GM23248 (cell line): ENCODE results near the gene MTRF1L. TPM values are rescaled to one million over a fixed set of nuclear protein-coding genes. Genes with fewer than 3 reads are reported as not detected.

Source experiments
- DNase-seq: peaks from one replicate; pipeline ENCODE4 v3.0.0-alpha.2; 2015
- H2AFZ ChIP-seq: fragments of 200-600 bp; sonication (generic); 2 replicates; pipeline ENCODE4 v1.6.1; 2016; ENCODE audit warnings: antibody characterized with exemption
- H3F3A ChIP-seq: fragments of 200-600 bp; sonication (generic); 2 replicates; pipeline ENCODE4 v1.6.1; 2016; ENCODE audit warnings: mild to moderate bottlenecking, antibody characterized with exemption, mixed run types; ENCODE audit not compliant: insufficient read depth
- H3K27ac ChIP-seq: fragments of 200-600 bp; sonication (generic); 2 replicates; pipeline ENCODE4 v1.5.1; 2016; ENCODE audit warnings: mild to moderate bottlenecking
- H3K27me3 ChIP-seq: fragments of 200-600 bp; sonication (generic); replicated peaks from 2 replicates; pipeline ENCODE4 v1.6.1; 2016; ENCODE audit warnings: mild to moderate bottlenecking; ENCODE audit not compliant: insufficient read depth
- H3K36me3 ChIP-seq: fragments of 200-600 bp; sonication (generic); 2 replicates; pipeline ENCODE4 v1.6.1; 2016; ENCODE audit warnings: low read depth, mild to moderate bottlenecking
- H3K4me1 ChIP-seq: fragments of 200-600 bp; sonication (generic); 2 replicates; pipeline ENCODE4 v1.6.1; 2016; ENCODE audit warnings: mild to moderate bottlenecking; ENCODE audit not compliant: insufficient read depth
- H3K4me2 ChIP-seq: fragments of 200-600 bp; sonication (generic); one replicate; pipeline ENCODE4 v1.6.1; 2016; ENCODE audit warnings: mild to moderate bottlenecking; ENCODE audit not compliant: unreplicated experiment
- H3K4me3 ChIP-seq: fragments of 200-600 bp; sonication (generic); 2 replicates; pipeline ENCODE4 v1.5.1; 2016; ENCODE audit warnings: mild to moderate bottlenecking
- H3K79me2 ChIP-seq: fragments of 200-600 bp; sonication (generic); 2 replicates; pipeline ENCODE4 v1.6.1; 2016; ENCODE audit warnings: mild to moderate bottlenecking; ENCODE audit not compliant: insufficient read depth
- H3K9ac ChIP-seq: fragments of 200-600 bp; sonication (generic); 2 replicates; pipeline ENCODE4 v1.6.1; 2016; ENCODE audit warnings: mild to moderate bottlenecking
- H3K9me2 ChIP-seq: fragments of 200-600 bp; sonication (generic); 2 replicates; pipeline ENCODE4 v1.6.1; 2016; ENCODE audit warnings: mixed run types, mild to moderate bottlenecking, moderate library complexity; ENCODE audit not compliant: insufficient read depth
- H3K9me3 ChIP-seq: fragments of 200-600 bp; sonication (generic); one replicate; pipeline ENCODE4 v1.6.1; 2017; ENCODE audit warnings: low read depth
- H4K20me1 ChIP-seq: fragments of 200-600 bp; sonication (generic); 2 replicates; pipeline ENCODE4 v1.6.0; 2016; ENCODE audit not compliant: insufficient read depth
- EZH2 ChIP-seq: fragments of 200-600 bp; sonication (generic); IDR thresholded peaks from 2 replicates; pipeline ENCODE4 v1.6.1; 2018; ENCODE audit warnings: antibody characterized with exemption, mild to moderate bottlenecking; ENCODE audit not compliant: insufficient read depth, poor library complexity, severe bottlenecking
- EZH2phosphoT487 ChIP-seq: fragments of 200-600 bp; sonication (generic); IDR thresholded peaks from 2 replicates; pipeline ENCODE4 v1.6.1; 2018; ENCODE audit warnings: antibody characterized with exemption, moderate library complexity, mild to moderate bottlenecking, low read depth; ENCODE audit not compliant: insufficient read depth
- WGBS, 2 experiments: methylation state at CpG; one replicate each; pipeline ENCODE4 v1.1.6; 2015 to 2017; ENCODE audit warnings: low lambda C conversion rate in 2 of 2, low coverage in 1 of 2; ENCODE audit errors: missing lambda C conversion rate in 2 of 2; 5-methylcytosine and 5-hydroxymethylcytosine counted together
- in situ Hi-C: fragments of 300-500 bp; cut with MboI; formaldehyde crosslinking; loops from 2 replicates; pipeline ENCODE4 v1.15.0; 2020
- polyA plus RNA-seq: library from polyadenylated mRNA; unstranded; fragments of >200 nt; fragmentation: Nextera tagmentation; extraction: Ambion mirVana; gene quantifications from 2 replicates; pipeline ENCODE4 v1.2.1, GENCODE V29; 2016
- total RNA-seq: library from RNA; depleted of rRNA; stranded (reverse); fragments of >200 nt; shearing (Covaris generic); gene quantifications from 2 replicates; pipeline ENCODE4 v1.2.3, GENCODE V29; 2014

The MTRF1L gene
- total and polyA plus RNA-seq, 2 experiments from 2014 or later: 16.3 to 21.9 TPM

DNA sequence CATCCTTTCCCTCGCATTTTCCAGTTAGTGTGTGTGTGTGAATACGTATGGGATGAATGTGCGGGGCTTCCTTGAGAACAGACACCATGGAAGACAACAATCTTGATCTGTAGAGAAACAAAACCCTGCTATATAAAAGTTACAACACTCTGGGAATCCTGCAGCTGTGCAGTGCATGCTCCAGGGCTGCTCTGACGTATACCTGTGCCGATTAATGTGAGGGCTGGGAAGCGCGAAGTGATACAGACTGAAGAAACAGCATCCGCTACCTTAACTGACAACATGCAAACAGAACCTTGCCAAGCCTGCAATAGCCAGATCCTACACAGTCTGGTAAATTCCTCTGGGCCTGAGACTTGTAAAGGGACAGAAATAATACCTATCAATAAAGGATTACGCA lies 31.6 kb upstream of the MTRF1L start:
- 97 to 98% methylated on average over 9 of the region's 9 CpGs for WGBS, 2 experiments
- no peaks in the 10 kb centered on the region for H3K79me2 ChIP-seq
- no peak overlapping the region for H3K9ac ChIP-seq
- H3K9me2 ChIP-seq: no peaks in the 10 kb centered on the region
- H3F3A ChIP-seq: 0 out of 2 replicates have a peak, but pooled peaks cover 17% of the 10 kb centered on the region
- in situ Hi-C loops: loop anchor here (10.0 to 25.0 kb wide), 2 partner anchors 481 to 903 kb away; no protein-coding TSS in a partner anchor
- no peaks in the 10 kb centered on the region for H3K9me3 ChIP-seq
- peaks cover 21% of the 10 kb centered on the region for H3K4me1 ChIP-seq
- no peak overlapping the region for H3K4me2 ChIP-seq
- H4K20me1 ChIP-seq: no peaks in the 10 kb centered on the region
- no peak for TF ChIP-seq EZH2
- no peak for TF ChIP-seq EZH2phosphoT487
- no peaks in the 10 kb centered on the region for H3K27me3 ChIP-seq
- DNase-seq: no peak
- H2AFZ ChIP-seq: no peak overlapping the region
- H3K4me3 ChIP-seq: no peak overlapping the region
- no peak overlapping the region for H3K27ac ChIP-seq
- H3K36me3 ChIP-seq: no peaks in the 10 kb centered on the region

DNA sequence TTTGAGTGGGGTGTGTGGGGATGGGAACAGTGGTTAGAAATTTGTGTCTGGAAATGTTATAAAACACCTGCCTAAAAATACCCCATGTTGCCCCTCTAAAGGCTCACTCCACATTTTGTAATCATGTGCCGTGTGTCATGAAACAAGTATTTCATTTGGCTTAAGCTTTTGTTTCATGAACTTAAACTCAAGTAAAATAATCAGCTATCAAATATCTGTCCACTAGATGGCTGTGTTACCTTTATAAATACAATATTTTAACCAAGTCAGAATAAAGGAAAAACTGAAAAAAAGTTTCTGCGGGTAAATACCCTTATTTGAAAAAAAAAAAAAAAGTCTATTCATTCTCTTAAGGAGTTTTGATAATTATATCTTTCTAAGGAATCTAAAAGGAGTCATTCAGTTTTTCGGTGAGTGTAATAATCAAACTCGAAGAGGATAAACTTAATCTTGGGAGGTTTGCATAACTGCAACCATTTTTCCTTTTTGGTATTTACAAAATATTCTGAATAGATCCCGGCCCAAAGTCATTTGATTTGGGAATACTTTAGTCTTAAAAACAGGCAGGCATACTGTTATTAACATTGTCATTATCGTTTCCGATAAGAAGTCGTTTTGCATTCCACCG lies 29.9 kb upstream of the MTRF1L start:
- H3K9me3 ChIP-seq: no peaks in the 10 kb centered on the region
- no peaks in the 10 kb centered on the region for H4K20me1 ChIP-seq
- no peaks in the 10 kb centered on the region for H3K9me2 ChIP-seq
- H3F3A ChIP-seq: 0 out of 2 replicates have a peak, but pooled peaks cover 12% of the 10 kb centered on the region
- no peaks in the 10 kb centered on the region for H3K79me2 ChIP-seq
- H2AFZ ChIP-seq: peak overlapping the region; percentile 37; the same call in 1 of the 2 replicates
- H3K27ac ChIP-seq: no peak overlapping the region
- no peaks in the 10 kb centered on the region for H3K27me3 ChIP-seq
- peaks cover 10% of the 10 kb centered on the region for H3K4me1 ChIP-seq
- WGBS, 2 experiments: 50 to 55% methylated on average over 9 of the region's 9 CpGs
- H3K4me3 ChIP-seq: no peak overlapping the region
- TF ChIP-seq EZH2 (no peak), EZH2phosphoT487 (no peak)
- no peak overlapping the region for H3K9ac ChIP-seq
- peak overlapping the region; percentile 54 for H3K4me2 ChIP-seq
- peak; percentile 75 for DNase-seq
- in situ Hi-C loops: loop anchor here (10.0 to 25.0 kb wide), 2 partner anchors 482 to 905 kb away; no protein-coding TSS in a partner anchor
- H3K36me3 ChIP-seq: no peaks in the 10 kb centered on the region

DNA sequence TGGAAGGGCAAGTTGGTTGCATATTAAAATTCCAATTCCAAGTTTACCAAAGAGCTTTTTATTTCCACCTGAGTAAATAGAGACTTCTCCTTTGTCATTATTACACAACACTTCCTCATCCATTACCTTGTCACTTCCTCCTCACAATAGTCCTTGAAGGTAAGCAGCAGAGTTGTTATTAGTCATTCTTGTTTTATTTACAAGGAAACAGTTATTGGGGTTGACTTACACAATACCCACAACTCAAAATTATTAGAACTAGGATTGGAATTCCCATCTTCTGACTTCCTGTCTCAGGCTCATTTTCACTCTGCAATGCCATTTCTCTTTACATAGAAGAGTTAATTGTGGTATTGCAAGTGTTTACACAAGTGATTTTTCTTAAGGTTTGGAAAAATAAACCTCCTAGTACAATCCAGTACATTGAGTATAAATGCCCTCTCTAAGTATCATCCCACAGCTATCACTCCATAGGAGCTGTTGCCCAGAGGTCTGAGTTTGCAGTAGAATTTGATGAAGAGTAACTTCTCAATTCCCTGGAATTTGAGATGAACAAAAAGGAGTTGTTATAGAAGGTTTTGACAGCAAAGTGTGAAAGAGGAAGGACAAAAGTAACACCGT lies 28.9 kb upstream of the MTRF1L start:
- DNase-seq: peak; percentile 15
- no peaks in the 10 kb centered on the region for H3K36me3 ChIP-seq
- H3F3A ChIP-seq: 0 out of 2 replicates have a peak, but pooled peaks cover 12% of the 10 kb centered on the region
- H3K4me3 ChIP-seq: no peak overlapping the region
- H4K20me1 ChIP-seq: no peaks in the 10 kb centered on the region
- no peaks in the 10 kb centered on the region for H3K79me2 ChIP-seq
- 0 out of 2 replicates have a peak overlapping the region, but pooled peaks have one; percentile 37 for H2AFZ ChIP-seq
- TF ChIP-seq EZH2phosphoT487: no peak
- TF ChIP-seq EZH2: no peak
- WGBS, 2 experiments: 40 to 43% methylated on average over 1 of the region's 1 CpG
- H3K4me1 ChIP-seq: peaks cover 10% of the 10 kb centered on the region
- H3K9ac ChIP-seq: no peak overlapping the region
- in situ Hi-C loops: loop anchor here (10.0 to 25.0 kb wide), 2 partner anchors 483 to 906 kb away; no protein-coding TSS in a partner anchor
- no peaks in the 10 kb centered on the region for H3K9me2 ChIP-seq
- 0 out of 2 replicates have a peak overlapping the region, but pooled peaks have one; percentile 11 for H3K27ac ChIP-seq
- no peaks in the 10 kb centered on the region for H3K9me3 ChIP-seq
- no peak overlapping the region for H3K4me2 ChIP-seq
- H3K27me3 ChIP-seq: no peaks in the 10 kb centered on the region

GRCh38 chr6:153028963-153029362 lies 26.5 kb upstream of the MTRF1L start:
- H3K9ac ChIP-seq: no peak overlapping the region
- H3K4me3 ChIP-seq: no peak overlapping the region
- H3K4me1 ChIP-seq: peaks cover 10% of the 10 kb centered on the region
- no peak overlapping the region for H3K4me2 ChIP-seq
- no peaks in the 10 kb centered on the region for H3K79me2 ChIP-seq
- H3K27me3 ChIP-seq: no peaks in the 10 kb centered on the region
- H3K27ac ChIP-seq: no peak overlapping the region
- TF ChIP-seq EZH2 (no peak), EZH2phosphoT487 (no peak)
- no peaks in the 10 kb centered on the region for H3K9me3 ChIP-seq
- H3K9me2 ChIP-seq: no peaks in the 10 kb centered on the region
- H3K36me3 ChIP-seq: no peaks in the 10 kb centered on the region
- no peak overlapping the region for H2AFZ ChIP-seq
- no peaks in the 10 kb centered on the region for H4K20me1 ChIP-seq
- WGBS, 2 experiments: 75 to 80% methylated on average over 4 of the region's 4 CpGs
- 0 out of 2 replicates have a peak, but pooled peaks cover 12% of the 10 kb centered on the region for H3F3A ChIP-seq
- in situ Hi-C loops: loop anchor here (25.0 kb wide), 1 partner anchor 908 kb away; no protein-coding TSS in a partner anchor
- DNase-seq: no peak
